Urinary bladder (tissue), 4 donors: ENCODE data around the gene GORASP1. TPM values are rescaled to one million over a fixed set of nuclear protein-coding genes. Genes with fewer than 3 reads are reported as not detected.
A peak's percentile ranks its signal among the peaks of the same experiment; 100 is the strongest.

ENCODE experiments used
- DNase-seq: peaks from one replicate; pipeline ENCODE4 v3.0.0-alpha.2; 2015; ENCODE audit errors: extremely low spot score
- H3K27ac ChIP-seq: one replicate; pipeline ENCODE4 v1.5.1; 2013; ENCODE audit warnings: low read depth, mild to moderate bottlenecking, moderate library complexity
- H3K36me3 ChIP-seq: one replicate; pipeline ENCODE4 v1.6.1; 2013; ENCODE audit warnings: mild to moderate bottlenecking, moderate library complexity; ENCODE audit not compliant: insufficient read depth
- H3K4me1 ChIP-seq: one replicate; pipeline ENCODE4 v1.6.1; 2013; ENCODE audit warnings: mild to moderate bottlenecking, moderate library complexity; ENCODE audit not compliant: insufficient read depth
- H3K4me3 ChIP-seq: one replicate; pipeline ENCODE4 v1.5.1; 2013; ENCODE audit warnings: low read depth, low read length
- WGBS: extraction: QIAGEN DNeasy Blood & Tissue Kit; methylation state at CpG from one replicate; pipeline ENCODE4 v1.1.7; 2013; 5-methylcytosine and 5-hydroxymethylcytosine counted together
- polyA plus RNA-seq: library from polyadenylated mRNA; stranded (reverse); fragments of 200-250 nt; gene quantifications from one replicate; pipeline ENCODE4 v1.2.3, GENCODE V29; 2013
- total RNA-seq: library from RNA; depleted of rRNA; stranded (reverse); fragments of >200 nt; gene quantifications from one replicate; pipeline ENCODE4 v1.2.3, GENCODE V29; 2014
- donor health status: healthy with polysubstance abuse.
- donor health status: healthy.

GORASP1 gene
- total RNA-seq (28.2 TPM), polyA plus RNA-seq (61.6 TPM)

DNA sequence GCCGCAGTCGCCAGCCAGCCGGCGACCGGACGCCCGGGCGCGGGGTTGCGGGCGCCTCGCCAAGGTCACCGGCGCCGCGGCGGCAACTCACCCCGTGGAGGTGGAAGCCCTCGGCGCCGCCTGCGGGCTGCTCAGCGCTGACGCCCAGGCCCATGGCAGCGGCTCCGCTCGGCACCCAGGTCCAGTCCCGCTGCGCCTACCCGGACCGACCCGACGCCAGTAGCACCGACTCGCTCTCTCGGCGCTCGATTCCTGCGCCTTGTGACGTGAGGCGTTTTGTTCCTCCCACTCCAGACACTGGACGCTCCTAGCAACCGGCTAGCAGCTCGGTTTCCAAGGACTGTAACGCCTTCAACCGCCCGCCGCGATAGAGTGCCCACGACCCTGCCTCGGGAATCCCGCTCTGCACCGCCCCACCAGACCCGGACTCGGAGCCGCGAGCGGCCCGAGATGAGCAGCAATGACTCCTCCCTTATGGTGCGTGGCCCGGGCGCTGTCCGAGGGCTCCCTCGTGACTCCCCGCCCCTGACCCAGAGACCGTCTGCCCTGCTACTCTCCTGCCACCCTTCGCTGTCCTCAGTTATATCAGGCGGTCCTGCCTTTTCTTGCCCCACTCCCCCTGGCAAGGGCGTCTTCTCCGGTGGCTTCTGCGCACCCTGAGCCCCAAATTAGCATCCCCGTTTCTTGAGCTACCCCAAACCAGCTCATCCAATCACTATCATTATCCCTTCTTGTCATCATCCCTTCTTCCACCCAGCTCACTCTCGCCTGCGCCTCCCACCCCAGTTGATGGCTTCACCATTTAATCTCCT lies at the start of gene GORASP1, which contains the start of gene TTC21A:
Gene GORASP1 (minus strand): TSS at position 240 of the 812 bp plus-strand sequence. CDS start 86 bp downstream, at position 154.
Gene TTC21A (plus strand): TSS at position 293 of the 812 bp plus-strand sequence. CDS start 158 bp downstream, at position 451.
- Histone ChIP-seq H3K4me3 (peak within 1 kb of the TSS; percentile 89), H3K4me1 (peaks cover 2% of the 10 kb centered on the region), H3K36me3 (no peaks in the 10 kb centered on the region), H3K27ac (peak within 1 kb of the TSS; percentile 93)
- DNase-seq = peak; percentile 79
- WGBS = under 1% methylated on average over 74 of the region's 74 CpGs

- H3K36me3 ChIP-seq = no peaks in the 10 kb centered on the region
- no peak overlapping the region for H3K27ac ChIP-seq
- DNase-seq = no peak
- 69% methylated on average over 4 of the region's 4 CpGs for WGBS
- H3K4me1 ChIP-seq = no peaks in the 10 kb centered on the region
- no peak overlapping the region for H3K4me3 ChIP-seq
Measured at GRCh38 chr3:39156421-39156820, 49.0 kb upstream of the GORASP1 start.

DNA sequence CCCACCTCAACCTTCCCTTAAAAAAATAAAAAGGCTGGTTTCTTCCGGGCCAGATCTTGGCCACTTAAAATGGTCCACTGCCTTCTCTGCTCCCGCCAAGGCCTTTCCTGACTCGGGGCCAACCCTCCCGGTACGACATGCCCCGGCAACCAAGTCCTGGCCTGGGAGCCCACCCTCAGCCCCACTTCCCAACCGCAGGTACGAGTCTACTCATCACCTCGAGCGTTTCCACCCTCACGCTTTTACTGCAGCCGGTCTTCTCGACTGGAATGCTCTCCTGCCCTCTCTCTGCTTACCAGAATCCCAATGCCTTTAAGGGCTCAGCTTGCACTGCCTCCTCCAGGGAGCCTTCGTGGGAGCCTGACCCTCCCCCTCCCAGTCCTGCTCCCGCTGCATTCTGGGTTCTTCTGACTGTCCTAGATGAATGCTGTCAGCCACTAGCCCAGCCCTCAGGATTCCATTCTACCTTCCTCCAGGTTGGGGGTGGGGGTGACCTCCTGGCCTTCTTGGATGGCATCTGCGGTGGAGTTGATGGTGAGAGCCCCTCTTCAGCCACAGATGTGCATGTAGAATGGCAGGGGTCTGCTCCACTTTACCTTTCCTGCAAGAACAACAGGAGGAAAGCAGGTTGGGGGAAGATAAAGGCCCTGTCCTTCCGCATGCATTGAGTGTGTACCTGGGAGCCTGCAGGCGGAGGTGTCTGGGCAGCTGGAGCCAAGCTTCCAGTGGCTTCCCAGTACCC lies 47.0 kb upstream of the GORASP1 start:
- 53% methylated on average over 18 of the region's 18 CpGs for whole genome bisulfite sequencing
- no peak for DNase-seq
- Histone ChIP-seq H3K4me1 (no peaks in the 10 kb centered on the region), H3K4me3 (no peak overlapping the region), H3K27ac (peak overlapping the region; percentile 57), H3K36me3 (no peaks in the 10 kb centered on the region)

DNA sequence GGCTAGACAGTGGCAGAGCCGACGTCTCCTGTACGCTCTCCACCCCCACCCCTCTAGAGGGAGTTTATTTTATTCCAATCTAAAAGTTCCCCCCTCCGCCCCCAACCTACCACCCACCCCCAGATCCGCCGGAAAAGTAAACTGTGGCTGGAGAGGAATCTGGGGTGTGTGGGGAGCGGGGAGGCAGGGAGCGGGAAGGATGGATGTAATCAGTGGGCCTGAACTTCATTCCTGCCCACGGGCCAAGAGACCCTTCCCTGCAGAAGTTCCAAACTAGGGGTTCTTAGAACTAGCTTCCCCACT lies 46.5 kb upstream of the GORASP1 start:
- no peak for DNase-seq
- Histone ChIP-seq H3K36me3 (no peaks in the 10 kb centered on the region), H3K4me3 (peak overlapping the region; percentile 47), H3K4me1 (no peaks in the 10 kb centered on the region), H3K27ac (peak overlapping the region; percentile 85)
- WGBS = 26% methylated on average over 9 of the region's 9 CpGs

DNA sequence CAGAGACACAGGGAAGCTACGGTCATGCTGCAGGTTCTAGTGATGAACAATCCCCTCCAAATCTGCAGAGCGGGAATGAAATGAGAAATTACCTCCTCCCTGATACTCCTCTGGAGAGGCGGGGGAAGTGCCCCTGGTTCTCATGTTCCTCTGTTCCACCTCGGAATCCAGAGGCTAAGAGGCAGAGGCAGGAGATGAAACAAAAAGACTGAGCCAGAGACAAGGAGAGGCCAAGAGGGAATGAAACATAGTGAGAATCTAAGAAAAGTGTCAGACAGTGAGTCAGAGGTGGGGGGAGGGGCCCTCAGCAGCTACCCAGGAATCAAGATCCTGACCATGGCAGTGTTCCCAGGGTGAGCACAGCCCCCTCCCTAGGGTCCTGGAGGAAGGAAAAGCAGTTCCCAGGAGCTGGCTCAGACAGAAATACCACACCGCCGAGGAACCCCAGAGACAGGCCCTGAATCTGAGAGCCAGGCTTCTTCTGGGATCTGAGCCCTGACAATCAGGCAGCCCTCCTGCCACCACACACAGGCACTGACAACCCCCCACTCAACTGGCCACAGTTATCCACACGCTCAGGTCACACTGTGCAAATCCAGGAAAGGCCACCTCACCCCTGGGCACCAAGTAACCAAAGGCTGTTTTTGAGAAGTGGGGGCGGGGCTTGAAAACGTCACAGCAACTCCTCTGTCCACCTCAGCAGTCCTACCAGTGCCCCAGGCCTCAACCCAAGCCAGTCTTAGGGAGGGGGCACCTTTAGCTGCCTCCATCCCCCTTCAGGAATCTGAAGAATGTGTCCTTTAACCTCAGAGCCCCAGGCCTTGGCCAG lies 43.6 kb upstream of the GORASP1 start:
- Histone ChIP-seq H3K4me1 (no peaks in the 10 kb centered on the region), H3K27ac (peak overlapping the region; percentile 100)
- WGBS = 13% methylated on average over 9 of the region's 9 CpGs

GRCh38 chr3:39150148-39150802 lies 42.8 kb upstream of the GORASP1 start:
- no peaks in the 10 kb centered on the region for H3K4me1 ChIP-seq
- no peak for DNase-seq
- peak overlapping the region; percentile 44 for H3K27ac ChIP-seq
- H3K4me3 ChIP-seq = no peak overlapping the region
- 35% methylated on average over 5 of the region's 5 CpGs for WGBS
- no peaks in the 10 kb centered on the region for H3K36me3 ChIP-seq

More for the DNA sequence above, 43.6 kb upstream of the GORASP1 start:
- Histone ChIP-seq H3K36me3 (no peaks in the 10 kb centered on the region), H3K4me3 (peak overlapping the region; percentile 92)
- peak; percentile 84 for DNase-seq

GRCh38 chr3:39149498-39150147 lies 42.2 kb upstream of the GORASP1 start:
- 80% methylated on average over 3 of the region's 3 CpGs for WGBS
- Histone ChIP-seq H3K27ac (peak overlapping the region; percentile 53), H3K4me3 (no peak overlapping the region), H3K36me3 (no peaks in the 10 kb centered on the region), H3K4me1 (no peaks in the 10 kb centered on the region)
- no peak for DNase-seq

DNA sequence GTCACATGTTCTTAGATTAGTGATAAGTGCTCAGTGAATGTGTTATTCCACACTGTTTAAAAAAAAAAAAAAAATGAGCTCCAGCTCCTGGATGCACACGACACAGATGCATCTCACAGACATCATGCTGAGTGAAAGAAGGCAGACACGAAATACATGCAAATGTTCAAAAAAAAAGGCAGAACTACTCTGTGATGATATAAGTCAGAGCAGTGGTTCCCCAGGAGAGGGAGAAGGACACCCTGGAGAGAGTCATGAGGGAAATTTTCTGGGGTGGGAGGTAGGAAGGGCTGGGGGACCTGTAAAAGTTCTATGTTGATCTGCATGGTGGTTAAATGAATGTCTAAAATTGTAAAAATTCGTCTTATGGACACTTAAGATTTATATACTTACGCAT lies 41.6 kb upstream of the GORASP1 start:
- no peak for DNase-seq
- no peaks in the 10 kb centered on the region for H3K4me1 ChIP-seq
- no peak overlapping the region for H3K4me3 ChIP-seq
- WGBS = 62% methylated on average over 4 of the region's 4 CpGs
- peaks cover under 1% of the 10 kb centered on the region for H3K36me3 ChIP-seq
- no peak overlapping the region for H3K27ac ChIP-seq

DNA sequence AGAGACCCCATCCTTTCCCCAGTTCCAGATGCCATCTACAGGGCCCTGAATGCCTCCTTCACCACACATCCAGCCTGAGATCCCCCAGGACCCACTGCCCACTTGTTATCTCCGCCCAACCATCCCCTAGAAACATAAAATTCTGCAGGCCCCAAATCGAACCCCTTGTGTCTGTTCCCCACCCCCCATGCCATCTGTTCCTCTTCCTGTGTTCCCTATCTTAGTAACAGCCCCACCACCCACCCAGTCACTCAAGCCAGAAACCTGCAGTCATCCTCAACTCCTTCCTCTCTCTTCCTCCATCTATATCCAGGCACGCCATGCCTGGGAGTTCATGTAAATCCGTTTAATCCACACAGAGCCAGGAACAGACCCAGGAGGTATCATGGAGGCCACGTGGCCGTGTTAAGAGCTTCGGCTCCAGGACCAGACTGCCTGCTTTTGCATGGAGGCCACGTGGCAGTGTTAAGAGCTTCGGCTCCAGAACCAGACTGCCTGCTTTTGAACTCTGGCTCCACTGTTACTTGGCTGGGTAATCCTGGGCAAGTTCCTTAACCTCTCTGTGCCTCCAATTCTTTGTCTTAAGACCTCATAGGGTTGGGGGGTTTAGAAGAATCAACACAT lies 41.1 kb upstream of the GORASP1 start:
- Histone ChIP-seq H3K36me3 (peaks cover 2% of the 10 kb centered on the region), H3K4me3 (no peak overlapping the region), H3K27ac (peak overlapping the region; percentile 87), H3K4me1 (no peaks in the 10 kb centered on the region)
- DNase-seq = no peak
- WGBS = 29% methylated on average over 9 of the region's 9 CpGs

GRCh38 chr3:39147711-39148434 lies 40.4 kb upstream of the GORASP1 start:
- no peak for DNase-seq
- Histone ChIP-seq H3K27ac (peak overlapping the region; percentile 87), H3K4me3 (no peak overlapping the region), H3K4me1 (no peaks in the 10 kb centered on the region), H3K36me3 (peaks cover 2% of the 10 kb centered on the region)
- 32% methylated on average over 9 of the region's 9 CpGs for WGBS

DNA sequence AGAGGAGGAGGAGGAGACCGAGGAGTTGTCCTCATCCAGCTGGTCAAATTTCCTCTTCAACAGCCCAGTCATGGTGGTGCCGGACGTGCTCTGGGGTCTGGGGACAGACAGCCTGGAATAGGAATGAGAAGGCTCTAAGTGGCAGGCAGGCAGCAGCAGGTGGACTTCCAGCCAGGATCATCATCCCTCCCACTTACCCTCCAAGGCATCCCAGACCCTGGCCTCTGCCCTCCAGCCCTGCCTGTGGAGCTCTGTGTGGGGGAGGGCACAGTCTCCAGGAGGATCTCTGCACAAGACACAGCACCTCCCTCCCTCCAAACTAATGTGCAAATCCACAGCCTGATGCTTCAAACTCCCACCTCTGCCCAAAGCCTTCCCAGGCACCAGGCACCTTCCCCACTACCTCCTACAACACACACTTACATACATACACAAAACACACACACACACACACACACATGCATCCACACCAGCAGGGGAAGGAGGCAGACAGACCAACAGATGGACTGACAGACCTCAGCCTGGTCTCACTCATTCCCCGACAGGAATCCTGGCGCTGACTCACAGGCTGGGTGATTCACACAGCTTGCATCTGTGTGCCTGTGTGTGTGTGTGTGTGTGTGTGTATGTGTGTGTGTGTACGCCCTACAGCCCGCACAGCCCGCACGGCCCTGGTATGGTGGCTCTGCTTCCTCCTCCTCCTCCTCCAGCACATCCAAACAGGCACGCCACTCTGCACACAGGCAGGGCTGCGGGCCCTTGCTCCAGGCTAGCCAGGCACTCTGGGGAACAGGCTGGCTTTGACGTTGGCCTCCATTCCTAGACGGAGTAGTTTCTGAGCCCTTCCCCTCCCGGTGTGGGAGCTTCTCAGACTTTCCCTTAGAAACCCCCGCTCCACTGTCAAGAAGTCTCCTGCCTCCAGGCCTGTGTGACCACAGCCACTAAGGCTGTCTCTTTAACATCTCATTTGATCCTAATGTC lies 39.5 kb upstream of the GORASP1 start:
- Histone ChIP-seq H3K27ac (peak overlapping the region; percentile 87), H3K4me1 (no peaks in the 10 kb centered on the region), H3K36me3 (peaks cover 2% of the 10 kb centered on the region), H3K4me3 (no peak overlapping the region)
- no peak for DNase-seq
- 16% methylated on average over 15 of the region's 15 CpGs for WGBS
